OCI-LY3 (cell line): Measurements from ENCODE around the gene ZNF407.

Experiments used
- EZH2phosphoT487 ChIP-seq: fragments of 200-600 bp; shearing (Covaris generic); IDR thresholded peaks from 2 replicates; pipeline ENCODE4 v1.6.1; 2018; ENCODE audit warnings: antibody characterized with exemption, mixed run types, low read depth
- TF ChIP-seq, protein P1 (sequence below): fragments of 200-600, 300-600 bp; sonication (generic); IDR thresholded peaks from 2 replicates; pipeline ENCODE4 v1.5.1; 2014; ENCODE audit warnings: antibody characterized with exemption, low read length, low read depth

DNA sequence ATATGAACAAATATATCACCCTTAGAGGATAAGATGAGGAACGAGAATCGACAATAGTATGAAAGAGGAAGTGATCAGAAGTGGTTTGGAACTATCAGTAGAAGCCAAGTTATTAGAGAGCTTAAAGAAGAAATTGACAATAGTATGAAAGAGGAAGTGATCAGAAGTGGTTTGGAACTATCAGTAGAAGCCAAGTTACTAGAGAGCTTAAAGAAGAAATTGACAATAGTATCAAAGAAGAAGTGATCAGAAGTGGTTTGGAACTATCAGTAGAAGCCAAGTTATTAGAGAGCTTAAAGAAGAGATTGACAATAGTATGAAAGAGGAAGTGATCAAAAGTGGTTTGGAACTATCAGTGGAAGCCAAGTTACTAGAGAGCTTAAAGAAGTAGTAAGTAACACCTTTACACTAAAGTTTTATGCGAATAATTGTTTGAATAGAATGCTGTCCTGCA is 175.5 kb downstream of the ZNF407 start:
- TF ChIP-seq, protein P1, sequence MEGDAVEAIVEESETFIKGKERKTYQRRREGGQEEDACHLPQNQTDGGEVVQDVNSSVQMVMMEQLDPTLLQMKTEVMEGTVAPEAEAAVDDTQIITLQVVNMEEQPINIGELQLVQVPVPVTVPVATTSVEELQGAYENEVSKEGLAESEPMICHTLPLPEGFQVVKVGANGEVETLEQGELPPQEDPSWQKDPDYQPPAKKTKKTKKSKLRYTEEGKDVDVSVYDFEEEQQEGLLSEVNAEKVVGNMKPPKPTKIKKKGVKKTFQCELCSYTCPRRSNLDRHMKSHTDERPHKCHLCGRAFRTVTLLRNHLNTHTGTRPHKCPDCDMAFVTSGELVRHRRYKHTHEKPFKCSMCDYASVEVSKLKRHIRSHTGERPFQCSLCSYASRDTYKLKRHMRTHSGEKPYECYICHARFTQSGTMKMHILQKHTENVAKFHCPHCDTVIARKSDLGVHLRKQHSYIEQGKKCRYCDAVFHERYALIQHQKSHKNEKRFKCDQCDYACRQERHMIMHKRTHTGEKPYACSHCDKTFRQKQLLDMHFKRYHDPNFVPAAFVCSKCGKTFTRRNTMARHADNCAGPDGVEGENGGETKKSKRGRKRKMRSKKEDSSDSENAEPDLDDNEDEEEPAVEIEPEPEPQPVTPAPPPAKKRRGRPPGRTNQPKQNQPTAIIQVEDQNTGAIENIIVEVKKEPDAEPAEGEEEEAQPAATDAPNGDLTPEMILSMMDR: no peak
- no peak for TF ChIP-seq EZH2phosphoT487
